Muscle layer of duodenum (tissue), 2 donors: ENCODE data around the gene S1PR2.

Experiments
- H3K27ac ChIP-seq: one replicate; pipeline ENCODE4 v1.7.0; 2013; ENCODE audit warnings: mild to moderate bottlenecking, low read length
- H3K27me3 ChIP-seq: one replicate; pipeline ENCODE4 v1.7.0; 2013; ENCODE audit warnings: low read depth, mild to moderate bottlenecking, control low read depth, low read length
- H3K36me3 ChIP-seq, 2 donors: one replicate each; pipeline ENCODE4 v1.7.0; 2013; ENCODE audit warnings: low read length in 2 of 2, control low read depth in 1 of 2, mild to moderate bottlenecking in 1 of 2; ENCODE audit not compliant: insufficient read depth in 2 of 2, control insufficient read depth in 1 of 2
- H3K4me1 ChIP-seq, 2 donors: one replicate each; pipeline ENCODE4 v1.7.0; 2013; ENCODE audit warnings: low read length in 2 of 2, mild to moderate bottlenecking in 2 of 2, control low read depth in 1 of 2, moderate library complexity in 1 of 2; ENCODE audit not compliant: insufficient read depth in 2 of 2, control insufficient read depth in 1 of 2
- H3K4me3 ChIP-seq, 2 donors: one replicate each; pipeline ENCODE4 v1.7.0; 2013; ENCODE audit warnings: low read length in 2 of 2, low read depth in 1 of 2, mild to moderate bottlenecking in 1 of 2
- H3K9me3 ChIP-seq, 2 donors: one replicate each; pipeline ENCODE4 v1.7.0; 2013; ENCODE audit warnings: low read length in 2 of 2, control low read depth in 1 of 2, mild to moderate bottlenecking in 1 of 2; ENCODE audit not compliant: control insufficient read depth in 1 of 2
- donor health status: healthy.

S1PR2 gene

DNA sequence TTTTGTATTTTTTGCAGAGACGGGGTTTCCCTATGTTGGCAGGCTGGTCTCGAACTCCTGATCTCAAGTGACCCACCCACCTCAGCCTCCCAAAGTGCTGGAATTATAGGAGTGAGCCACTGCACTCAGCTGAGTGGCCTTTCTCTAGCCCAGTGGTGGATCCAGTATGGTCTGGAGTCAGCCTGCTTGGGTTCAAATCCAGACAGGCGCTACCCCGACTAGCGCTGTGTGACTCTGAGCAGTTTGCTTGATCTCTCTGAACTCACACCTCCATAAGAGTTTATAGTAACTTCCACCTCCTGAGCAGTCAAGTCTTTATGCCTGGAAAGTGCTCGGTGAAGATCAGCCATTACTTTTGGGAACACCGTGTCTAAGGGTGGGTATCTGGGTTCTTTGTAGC, 10.4 kb downstream of the S1PR2 start:
- H3K36me3 ChIP-seq: peaks cover 0 to 13% of the 10 kb centered on the region in 2 donors
- H3K27me3 ChIP-seq: no peaks in the 10 kb centered on the region
- peaks cover 0 to 8% of the 10 kb centered on the region in 2 donors for H3K4me1 ChIP-seq
- H3K9me3 ChIP-seq: no peaks in the 10 kb centered on the region
- H3K4me3 ChIP-seq: no peak overlapping the region
- no peak overlapping the region for H3K27ac ChIP-seq

DNA sequence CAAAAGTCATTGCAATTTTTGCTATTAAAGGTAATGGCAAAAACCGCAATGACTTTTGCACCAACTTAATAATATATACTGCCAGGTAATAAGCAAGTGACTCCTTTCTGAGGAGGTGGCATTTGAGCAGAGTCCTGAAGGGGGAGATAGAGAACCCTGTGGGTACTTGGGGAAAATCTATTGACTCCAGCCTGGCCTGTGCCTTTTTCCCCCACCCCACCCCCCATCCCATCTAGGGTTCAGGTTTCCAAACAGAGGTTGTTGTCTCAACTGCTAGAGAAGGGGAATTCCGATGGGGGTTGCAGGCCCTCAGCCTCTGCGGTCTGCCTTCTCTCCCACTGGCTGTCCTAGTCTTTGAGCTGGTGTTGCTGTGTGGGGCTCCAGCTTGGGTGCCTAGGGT, 11.5 kb downstream of the S1PR2 start:
- Histone ChIP-seq H3K27me3 (no peaks in the 10 kb centered on the region), H3K27ac (no peak overlapping the region)

DNA sequence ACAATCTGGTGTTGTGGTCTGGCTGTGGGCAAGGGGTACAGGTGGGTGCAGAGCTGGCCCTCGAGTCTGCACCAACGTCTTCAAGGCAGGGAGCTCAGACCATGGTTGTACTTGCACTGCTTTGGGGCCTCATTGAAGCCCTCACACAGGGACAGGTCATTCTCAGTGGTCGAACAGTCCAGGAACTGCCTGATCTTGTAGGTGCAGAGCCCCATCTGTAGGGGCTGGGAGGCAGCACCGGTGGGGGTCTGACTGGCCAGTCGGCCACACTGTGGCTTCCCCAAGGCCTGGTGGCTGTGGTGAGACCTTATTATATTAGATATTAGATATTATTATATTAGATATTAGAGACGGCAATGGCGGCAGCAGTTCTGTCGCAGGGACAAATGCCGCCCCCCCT, 14.0 kb downstream of the S1PR2 start:
- Histone ChIP-seq H3K4me1 (peaks cover 0 to 8% of the 10 kb centered on the region in 2 donors), H3K4me3 (no peak overlapping the region), H3K36me3 (no peaks in the 10 kb centered on the region), H3K27ac (no peak overlapping the region), H3K9me3 (no peaks in the 10 kb centered on the region), H3K27me3 (no peaks in the 10 kb centered on the region)

More for the DNA sequence above, 11.5 kb downstream of the S1PR2 start:
- H3K9me3 ChIP-seq: no peaks in the 10 kb centered on the region
- H3K36me3 ChIP-seq: peaks cover 0 to 12% of the 10 kb centered on the region in 2 donors
- H3K4me3 ChIP-seq: no peak overlapping the region
- H3K4me1 ChIP-seq: peaks cover 0 to 8% of the 10 kb centered on the region in 2 donors

DNA sequence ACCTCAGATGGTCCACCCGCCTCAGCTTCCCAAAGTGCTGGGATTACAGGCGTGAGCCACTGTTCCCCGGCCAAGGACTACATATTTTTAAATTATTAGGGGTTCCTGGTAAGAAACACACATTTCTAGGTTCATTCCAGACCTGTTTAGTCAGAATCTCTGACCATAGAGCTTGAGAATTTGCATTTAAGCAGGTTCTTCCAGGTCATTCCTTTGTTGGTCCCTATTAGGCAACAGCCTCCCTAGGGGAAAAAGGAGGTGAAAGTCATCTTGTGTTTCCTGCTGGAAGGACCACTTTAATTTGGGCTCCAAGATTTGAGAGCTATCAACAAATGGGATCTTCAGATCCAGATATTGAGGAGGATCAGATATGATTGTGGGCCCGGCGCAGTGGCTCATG, 16.3 kb downstream of the S1PR2 start:
- Histone ChIP-seq H3K4me1 (peaks cover 0 to 2% of the 10 kb centered on the region in 2 donors), H3K36me3 (no peaks in the 10 kb centered on the region), H3K27me3 (no peaks in the 10 kb centered on the region)

GRCh38 chr19:10211691-10212090, 19.4 kb downstream of the S1PR2 start:
- Histone ChIP-seq H3K4me3 (no peak overlapping the region), H3K27me3 (no peaks in the 10 kb centered on the region), H3K36me3 (no peaks in the 10 kb centered on the region)

More for the DNA sequence above, 16.3 kb downstream of the S1PR2 start:
- no peak overlapping the region for H3K4me3 ChIP-seq
- H3K9me3 ChIP-seq: no peaks in the 10 kb centered on the region
- no peak overlapping the region for H3K27ac ChIP-seq

GRCh38 chr19:10211061-10211460, 20.1 kb downstream of the S1PR2 start:
- Histone ChIP-seq H3K36me3 (no peaks in the 10 kb centered on the region), H3K9me3 (no peaks in the 10 kb centered on the region), H3K27ac (no peak overlapping the region), H3K27me3 (no peaks in the 10 kb centered on the region), H3K4me1 (no peaks in the 10 kb centered on the region), H3K4me3 (no peak overlapping the region)

More at GRCh38 chr19:10211691-10212090, 19.4 kb downstream of the S1PR2 start:
- H3K4me1 ChIP-seq: no peaks in the 10 kb centered on the region
- no peaks in the 10 kb centered on the region for H3K9me3 ChIP-seq
- H3K27ac ChIP-seq: no peak overlapping the region

GRCh38 chr19:10209315-10209714, 21.8 kb downstream of the S1PR2 start:
- Histone ChIP-seq H3K27me3 (no peaks in the 10 kb centered on the region), H3K9me3 (no peaks in the 10 kb centered on the region), H3K4me3 (no peak overlapping the region), H3K4me1 (no peaks in the 10 kb centered on the region), H3K36me3 (no peaks in the 10 kb centered on the region), H3K27ac (no peak overlapping the region)

- Histone ChIP-seq H3K27ac (no peak overlapping the region), H3K9me3 (no peaks in the 10 kb centered on the region), H3K27me3 (no peaks in the 10 kb centered on the region), H3K4me3 (no peak overlapping the region), H3K4me1 (no peaks in the 10 kb centered on the region), H3K36me3 (no peaks in the 10 kb centered on the region)
Observed at GRCh38 chr19:10207026-10207425, 24.1 kb downstream of the S1PR2 start.

- H3K4me1 ChIP-seq: no peaks in the 10 kb centered on the region
- no peak overlapping the region for H3K4me3 ChIP-seq
- H3K27ac ChIP-seq: no peak overlapping the region
- no peaks in the 10 kb centered on the region for H3K36me3 ChIP-seq
- H3K9me3 ChIP-seq: no peaks in the 10 kb centered on the region
- no peaks in the 10 kb centered on the region for H3K27me3 ChIP-seq
Observed at GRCh38 chr19:10206226-10206885, 24.8 kb downstream of the S1PR2 start.

GRCh38 chr19:10205636-10206035, 25.5 kb downstream of the S1PR2 start:
- Histone ChIP-seq H3K4me1 (no peaks in the 10 kb centered on the region), H3K9me3 (no peaks in the 10 kb centered on the region), H3K4me3 (no peak overlapping the region), H3K36me3 (no peaks in the 10 kb centered on the region), H3K27ac (no peak overlapping the region), H3K27me3 (no peaks in the 10 kb centered on the region)

DNA sequence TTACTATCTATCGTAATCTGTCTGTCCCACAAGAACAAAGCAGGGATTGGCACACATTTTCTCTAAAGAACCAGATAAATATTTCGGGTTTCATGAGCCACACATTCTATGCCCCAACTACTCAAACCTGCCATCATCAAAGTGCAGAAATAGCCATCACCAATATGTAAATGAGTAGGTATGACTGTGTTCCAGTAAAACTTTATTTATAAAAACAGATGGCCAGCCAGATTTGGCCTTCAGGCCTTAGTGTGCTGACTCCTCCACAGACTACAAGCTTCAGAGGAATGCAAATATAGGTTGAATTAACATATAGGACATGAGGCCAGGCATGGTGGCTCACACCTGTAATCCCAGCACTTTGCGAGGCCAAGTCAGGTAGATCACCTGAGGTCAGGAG, 27.4 kb downstream of the S1PR2 start:
- Histone ChIP-seq H3K9me3 (no peaks in the 10 kb centered on the region), H3K4me3 (no peak overlapping the region), H3K4me1 (no peaks in the 10 kb centered on the region)

DNA sequence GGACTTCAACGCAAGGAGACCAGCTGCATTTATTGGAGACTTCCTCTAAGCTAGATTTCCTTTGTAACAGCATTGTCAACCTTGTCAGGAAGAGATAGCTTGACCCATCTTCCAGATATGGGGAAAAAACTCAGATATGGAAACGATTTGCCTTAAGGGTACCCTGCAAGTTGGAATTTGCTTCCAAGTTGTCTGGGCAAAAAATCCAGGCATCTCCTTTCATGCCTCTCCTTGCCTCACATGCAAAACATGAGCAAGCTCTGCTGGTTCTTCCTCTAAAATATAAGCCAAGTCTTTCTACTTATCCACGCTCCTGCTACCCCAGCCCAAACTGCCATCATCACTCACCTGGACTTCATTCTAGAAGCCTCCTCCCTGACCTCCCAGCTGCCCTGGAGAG, 30.0 kb downstream of the S1PR2 start:
- no peaks in the 10 kb centered on the region for H3K27me3 ChIP-seq
- H3K9me3 ChIP-seq: no peaks in the 10 kb centered on the region
- H3K27ac ChIP-seq: no peak overlapping the region
- H3K4me3 ChIP-seq: no peak overlapping the region
- H3K36me3 ChIP-seq: no peaks in the 10 kb centered on the region
- no peaks in the 10 kb centered on the region for H3K4me1 ChIP-seq

More for the DNA sequence above, 27.4 kb downstream of the S1PR2 start:
- Histone ChIP-seq H3K27ac (no peak overlapping the region), H3K27me3 (no peaks in the 10 kb centered on the region), H3K36me3 (no peaks in the 10 kb centered on the region)
